NCI-H2171 treated with DMSO at 0.1 percent for 48 hours (cell line): Measurements from ENCODE around the gene RLF.

Experiments used
- DNase-seq: peaks from one replicate; lab custom pipeline; 2025; lab: John Stamatoyannopoulos, UW

RLF gene

DNA sequence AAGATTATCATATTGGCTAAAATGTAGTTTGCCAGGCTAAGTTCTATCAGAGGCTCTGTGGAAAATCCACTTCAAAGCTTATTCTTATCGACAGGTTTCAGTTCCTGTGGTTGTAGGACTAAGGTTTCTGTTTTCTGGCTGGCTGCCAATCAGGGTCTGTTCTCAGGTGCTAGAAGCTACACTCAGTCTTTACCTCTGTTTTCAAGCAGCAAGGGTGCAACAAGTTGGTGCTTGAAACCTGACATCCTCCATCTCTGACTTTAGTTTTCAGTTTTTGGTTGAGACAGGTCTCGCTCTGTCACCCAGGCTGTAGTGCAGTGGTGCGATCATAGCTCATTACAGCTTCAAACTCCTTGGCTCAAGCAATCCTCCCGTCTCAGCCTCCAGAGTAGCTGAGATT lies 71.3 kb downstream of the RLF start:
- peak; percentile 28 for DNase-seq

- DNase-seq, result no peak
Measured at GRCh38 chr1:40239626-40240025, 78.4 kb downstream of the RLF start.

DNA sequence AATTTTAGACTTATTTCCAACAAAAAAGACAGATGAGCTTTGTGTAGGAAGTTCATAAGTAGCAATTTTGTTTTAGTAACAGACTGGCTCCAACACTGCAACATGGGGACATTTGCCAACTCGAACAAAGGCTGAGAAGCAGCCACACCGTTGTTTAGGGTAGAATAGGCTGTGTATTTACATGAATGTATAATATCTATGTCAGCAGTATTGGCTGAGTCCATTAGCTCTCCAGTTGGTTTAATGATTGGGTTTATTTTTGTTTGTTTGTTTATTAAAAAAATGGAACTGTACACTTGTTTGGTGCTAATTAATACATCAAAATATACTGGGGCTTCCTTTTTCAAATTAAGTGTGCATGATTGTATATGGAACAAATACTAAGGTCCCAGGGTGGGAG lies 79.2 kb downstream of the RLF start:
- DNase-seq, result no peak

DNA sequence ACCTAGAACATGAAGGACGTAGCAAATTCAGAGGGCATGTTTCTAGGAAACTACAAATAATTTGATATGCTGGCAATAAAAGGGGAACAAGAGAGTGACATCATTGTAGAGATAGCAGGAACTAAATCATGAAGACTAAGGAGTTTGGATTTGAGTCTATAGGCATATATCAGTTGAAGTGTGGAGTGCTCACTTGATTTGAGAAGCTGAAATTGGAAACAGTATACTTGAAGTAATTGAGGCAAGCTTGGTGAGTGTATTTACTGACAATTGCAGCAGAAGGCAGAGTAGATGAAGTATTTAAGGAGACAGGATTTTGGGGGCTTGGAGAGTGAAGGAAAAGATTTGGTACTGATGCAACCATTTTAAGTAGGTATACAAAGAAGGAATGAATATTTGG lies 80.2 kb downstream of the RLF start:
- no peak for DNase-seq

DNA sequence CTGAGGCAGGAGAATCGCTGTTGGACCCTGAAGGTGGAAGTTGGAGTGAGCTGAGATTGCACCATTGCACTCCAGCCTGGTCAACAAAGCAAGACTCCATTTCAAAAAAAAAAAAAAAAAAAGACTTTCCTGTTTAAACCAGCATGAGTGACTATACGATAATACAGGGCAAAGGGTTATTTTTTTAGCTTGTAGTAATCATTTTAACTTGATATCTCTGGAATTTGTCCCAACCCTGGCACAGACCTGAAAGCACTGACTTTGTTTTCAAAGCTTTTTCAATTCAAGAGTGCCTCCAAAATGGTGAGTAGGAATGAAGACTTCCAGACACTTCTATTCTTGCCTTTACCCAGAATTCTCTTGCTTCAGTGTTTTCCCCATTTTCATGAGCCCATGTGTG lies 82.2 kb downstream of the RLF start:
- DNase-seq, result no peak

- no peak for DNase-seq
Measured at GRCh38 chr1:40244138-40244744, 83.1 kb downstream of the RLF start.

GRCh38 chr1:40245686-40246085 lies 84.5 kb downstream of the RLF start:
- no peak for DNase-seq

GRCh38 chr1:40247655-40248054 lies 86.5 kb downstream of the RLF start, which contains the start of gene TMCO2:
TSS of gene TMCO2 (plus strand) at chr1:40247937. CDS start at chr1:40247994, 57 bp downstream.
- no peak for DNase-seq

GRCh38 chr1:40248412-40248811 lies 87.2 kb downstream of the RLF start:
- DNase-seq, result no peak

DNA sequence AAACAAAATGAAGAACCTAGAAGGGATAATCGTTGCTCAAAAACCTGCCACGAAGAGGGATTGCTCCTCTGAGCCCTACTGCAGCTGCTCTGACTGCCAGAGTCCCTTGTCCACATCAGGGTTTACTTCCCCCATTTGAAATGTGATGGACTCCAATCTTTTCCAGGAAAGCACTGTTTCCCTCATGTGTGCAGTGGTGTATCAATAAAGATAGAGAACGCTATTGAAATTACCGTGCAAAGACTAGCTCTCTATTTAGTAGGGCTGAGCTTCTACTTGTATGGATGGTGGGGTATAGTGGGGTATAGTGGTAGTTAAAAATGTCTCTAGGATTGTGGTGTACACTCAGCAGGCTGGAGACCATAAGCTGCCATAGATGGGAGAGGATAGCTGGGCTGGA lies 90.3 kb downstream of the RLF start:
- no peak for DNase-seq

DNA sequence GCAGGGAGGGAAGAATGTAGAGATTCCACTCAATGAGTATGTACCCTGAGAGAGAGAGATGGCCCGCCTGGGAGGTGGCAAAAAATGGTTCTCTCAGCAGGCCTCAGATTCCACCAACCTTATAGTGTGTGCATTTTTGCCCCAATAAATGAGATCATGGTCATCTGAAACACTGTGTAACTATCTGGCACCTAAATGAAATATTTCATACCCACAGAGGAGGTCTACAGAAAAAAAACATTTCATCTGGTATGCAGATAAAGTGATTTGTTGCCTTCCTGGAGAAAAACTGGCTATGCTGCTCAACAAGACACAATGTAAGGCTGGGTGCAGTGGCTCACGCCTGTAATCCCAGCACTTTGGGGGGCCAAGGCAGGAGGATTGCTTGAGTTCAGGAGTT lies 91.4 kb downstream of the RLF start:
- DNase-seq, result no peak

DNA sequence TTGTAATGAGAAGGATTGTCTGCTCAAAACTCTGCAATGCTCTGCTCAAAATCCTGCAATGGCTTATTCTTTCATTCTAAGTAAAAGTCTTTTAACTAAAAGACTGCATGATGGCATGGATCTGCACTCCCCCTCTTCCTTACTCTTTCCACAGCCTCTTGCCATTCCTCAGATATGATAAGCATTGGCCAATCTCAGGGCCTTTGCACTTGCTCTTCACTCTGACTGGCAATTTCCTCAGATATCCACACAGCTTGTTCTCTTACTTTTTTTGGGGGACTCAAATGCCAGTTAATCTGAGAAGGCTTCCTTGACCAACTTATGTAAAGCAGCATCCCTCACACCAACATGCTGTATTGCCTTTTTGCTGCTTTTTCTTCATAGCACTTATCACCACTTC lies 94.0 kb downstream of the RLF start:
- no peak for DNase-seq

DNA sequence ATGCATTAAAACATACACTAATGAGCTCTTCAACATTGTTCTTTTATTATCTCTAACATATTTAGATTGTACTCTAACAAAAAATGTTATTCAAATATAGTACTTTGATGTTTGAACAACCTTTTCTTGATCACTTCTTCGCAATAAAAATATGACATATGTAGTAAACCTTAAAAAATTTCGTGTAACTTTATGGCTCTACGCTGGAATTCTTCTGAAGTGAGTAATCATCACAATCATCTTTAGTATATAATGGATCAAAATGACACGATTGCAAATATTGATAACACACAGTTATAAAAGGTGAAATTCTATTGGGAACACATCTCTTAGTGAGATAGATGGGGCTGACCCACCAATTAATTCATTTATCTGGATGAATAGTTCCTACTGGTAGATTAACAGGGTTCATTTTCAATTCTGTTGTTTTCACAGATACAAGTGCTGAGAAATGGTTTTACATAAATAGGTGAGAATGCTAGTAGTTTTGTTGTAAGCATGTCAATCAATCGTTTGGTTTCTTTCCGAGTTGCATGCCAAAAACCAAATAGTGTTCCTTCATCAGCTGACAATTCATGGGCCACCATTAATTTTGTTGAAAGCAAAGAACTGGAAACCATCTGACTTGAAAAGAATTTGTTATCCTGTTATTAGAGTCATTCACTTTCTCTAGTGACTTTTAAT lies 95.4 kb downstream of the RLF start:
- no peak for DNase-seq

DNA sequence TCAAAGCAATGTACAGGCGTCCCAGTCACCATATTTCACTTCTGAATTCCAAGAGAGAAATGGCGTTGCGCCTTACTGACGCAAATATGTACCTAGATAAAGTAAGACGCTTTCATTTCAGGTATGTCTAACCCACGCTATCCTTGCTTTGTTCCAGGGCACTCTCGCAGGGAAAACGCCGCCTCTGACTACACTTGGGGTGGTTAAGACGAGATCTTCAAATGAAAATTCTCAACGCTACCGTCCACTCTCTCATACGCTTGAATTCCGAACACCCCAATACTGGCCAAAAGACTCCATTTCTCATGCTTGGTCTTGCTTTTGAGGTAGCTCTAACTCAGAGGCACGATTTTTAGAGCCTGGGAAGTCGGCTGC lies 96.1 kb downstream of the RLF start:
- peak; percentile 81 for DNase-seq

GRCh38 chr1:40257688-40258444 lies 96.7 kb downstream of the RLF start, which contains the start of gene ZMPSTE24:
TSS of gene ZMPSTE24 (plus strand) at chr1:40258236. CDS start at chr1:40258272, 36 bp downstream.
- DNase-seq, result peak; percentile 98

DNA sequence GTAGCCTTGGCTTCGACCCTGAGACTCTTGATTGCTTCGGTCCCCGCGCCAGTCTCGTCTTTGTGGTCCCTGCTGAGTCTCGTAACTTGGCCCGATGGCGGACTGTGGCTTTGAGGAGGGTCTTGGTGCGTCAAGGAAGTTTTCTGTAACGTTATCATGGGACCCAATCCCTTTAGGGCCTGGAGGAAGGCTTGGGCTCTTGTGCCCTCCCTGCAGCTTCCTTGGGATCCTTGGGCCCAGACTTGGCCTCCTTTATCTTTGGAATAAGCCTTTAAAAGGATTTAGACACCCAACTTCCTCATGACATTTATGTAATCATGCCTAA lies 97.2 kb downstream of the RLF start:
- DNase-seq, result no peak

DNA sequence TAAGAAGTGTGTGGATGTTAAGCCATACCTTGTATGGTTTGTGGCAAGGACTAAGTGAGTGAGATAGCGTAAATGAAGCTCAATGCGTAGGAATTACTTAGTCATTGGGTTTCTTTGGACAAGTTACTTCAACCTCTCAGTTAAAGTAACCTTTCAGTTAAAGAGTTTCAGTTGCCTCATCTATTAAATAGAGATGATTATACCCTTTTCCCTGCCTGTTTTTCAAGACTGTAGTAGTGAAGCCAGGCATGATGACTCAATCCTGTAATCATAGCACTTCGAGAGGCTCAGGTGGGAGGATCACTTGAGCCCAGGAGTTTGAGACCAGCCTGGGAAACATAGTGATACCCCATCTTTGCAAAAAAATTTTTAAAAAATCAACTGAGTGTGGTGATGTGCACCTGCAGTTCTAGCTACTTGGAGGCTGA lies 103.2 kb downstream of the RLF start:
- no peak for DNase-seq

GRCh38 chr1:40265298-40265697 lies 104.1 kb downstream of the RLF start:
- DNase-seq, result no peak

DNA sequence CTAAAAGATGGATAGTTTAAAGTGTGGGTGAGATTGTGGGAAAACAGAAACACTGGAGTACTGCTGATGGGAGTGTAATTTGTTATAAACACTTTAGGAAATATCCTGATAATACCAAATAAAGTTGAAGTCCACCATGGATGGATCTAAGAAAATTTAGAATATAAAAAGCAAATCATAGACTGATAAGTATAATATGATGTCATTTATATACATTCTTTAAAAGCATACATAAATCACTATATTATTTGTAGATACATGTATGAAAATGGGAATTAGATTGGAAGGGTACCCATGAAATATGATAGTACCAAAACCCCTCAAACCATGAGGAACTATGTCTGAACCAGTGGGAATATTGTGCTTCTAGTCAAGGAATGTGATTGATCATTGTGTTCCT lies 104.7 kb downstream of the RLF start:
- no peak for DNase-seq

GRCh38 chr1:40266786-40267535 lies 105.8 kb downstream of the RLF start:
- DNase-seq, result no peak

GRCh38 chr1:40267767-40268187 lies 106.6 kb downstream of the RLF start:
- DNase-seq, result no peak

GRCh38 chr1:40268211-40268610 lies 107.0 kb downstream of the RLF start:
- DNase-seq, result no peak
